ENCODE results near the gene BATF3.
A peak's percentile ranks its signal among the peaks of the same experiment; 100 is the strongest.
"Not testable (repeated sequence)": the region's sequence is repeated elsewhere in the genome, so short reads cannot be mapped to it uniquely, and the experiment has no call there.

Gene BATF3, protein sequence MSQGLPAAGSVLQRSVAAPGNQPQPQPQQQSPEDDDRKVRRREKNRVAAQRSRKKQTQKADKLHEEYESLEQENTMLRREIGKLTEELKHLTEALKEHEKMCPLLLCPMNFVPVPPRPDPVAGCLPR

DNA sequence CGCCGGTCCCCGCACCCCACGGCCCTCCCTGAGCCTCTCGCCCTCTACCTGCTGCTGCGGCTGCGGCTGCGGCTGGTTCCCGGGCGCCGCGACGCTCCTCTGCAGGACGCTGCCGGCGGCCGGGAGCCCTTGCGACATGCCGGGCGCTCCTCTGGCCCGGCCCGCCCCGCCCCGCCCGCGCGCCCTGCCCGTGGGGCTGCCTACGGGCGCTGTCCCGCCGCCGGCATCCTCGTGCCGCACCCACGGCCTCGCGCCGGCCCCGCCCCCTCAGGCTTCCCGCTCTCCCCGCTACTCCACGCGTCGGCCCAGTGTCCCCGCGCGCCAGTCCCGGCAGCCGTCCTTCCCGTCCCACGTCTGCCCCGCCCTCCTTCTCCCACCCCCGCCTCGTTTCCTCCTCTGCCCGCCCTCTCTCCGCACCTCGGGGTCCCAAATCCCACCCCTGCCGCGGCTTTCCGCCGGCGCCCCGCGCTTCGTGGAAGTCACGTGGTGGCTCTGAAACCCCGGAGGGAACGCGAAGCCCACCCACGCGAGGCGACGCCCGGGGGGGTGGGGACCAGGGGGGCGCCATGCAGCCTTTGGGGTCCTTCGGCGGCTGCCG lies at the start of gene BATF3:
Gene BATF3 (minus strand): TSS at position 216 of the 598 bp plus-strand sequence. CDS start 78 bp downstream, at position 138.
- no peak for DNase-seq (ENCODE audit: low read depth)

DNA sequence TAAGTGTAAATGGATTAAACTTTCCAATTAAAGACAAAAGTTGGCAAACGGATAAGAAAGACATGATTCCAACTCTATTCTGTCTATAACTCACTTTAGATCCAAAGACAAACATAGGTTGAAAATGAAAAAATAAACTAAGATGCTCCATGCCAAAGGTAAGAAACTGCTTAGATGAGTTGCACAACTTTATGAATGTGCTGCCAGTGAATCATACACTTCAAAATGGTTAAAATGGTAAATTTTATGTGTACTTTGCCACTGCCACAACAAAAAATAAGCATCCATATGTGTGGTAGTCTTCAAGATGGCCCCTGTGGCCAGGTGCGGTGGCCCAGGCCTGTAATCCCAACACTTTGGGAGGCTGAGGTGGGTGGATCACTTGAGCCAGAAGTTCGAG lies 46.9 kb upstream of the BATF3 start:
- no peak for DNase-seq (ENCODE audit: low read depth)

DNA sequence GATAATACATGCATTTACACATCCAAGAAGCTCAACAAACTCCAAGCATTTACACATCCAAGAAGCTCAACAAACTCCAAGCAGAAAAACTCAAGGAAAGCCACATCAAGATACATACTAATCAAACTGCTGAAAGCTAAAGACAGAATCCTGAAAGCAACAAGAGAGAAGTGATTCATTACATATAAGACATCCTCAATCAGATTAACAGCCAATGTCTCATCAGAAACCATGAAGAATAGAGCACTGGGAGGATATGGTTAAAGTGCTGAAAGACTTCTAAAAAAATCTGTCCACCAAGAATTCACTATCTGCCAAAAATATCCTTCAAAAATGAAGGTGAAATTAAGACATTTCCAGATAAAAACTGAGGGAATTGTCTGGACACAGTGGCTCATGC lies 45.7 kb upstream of the BATF3 start:
- no peak for DNase-seq (ENCODE audit: low read depth)

DNA sequence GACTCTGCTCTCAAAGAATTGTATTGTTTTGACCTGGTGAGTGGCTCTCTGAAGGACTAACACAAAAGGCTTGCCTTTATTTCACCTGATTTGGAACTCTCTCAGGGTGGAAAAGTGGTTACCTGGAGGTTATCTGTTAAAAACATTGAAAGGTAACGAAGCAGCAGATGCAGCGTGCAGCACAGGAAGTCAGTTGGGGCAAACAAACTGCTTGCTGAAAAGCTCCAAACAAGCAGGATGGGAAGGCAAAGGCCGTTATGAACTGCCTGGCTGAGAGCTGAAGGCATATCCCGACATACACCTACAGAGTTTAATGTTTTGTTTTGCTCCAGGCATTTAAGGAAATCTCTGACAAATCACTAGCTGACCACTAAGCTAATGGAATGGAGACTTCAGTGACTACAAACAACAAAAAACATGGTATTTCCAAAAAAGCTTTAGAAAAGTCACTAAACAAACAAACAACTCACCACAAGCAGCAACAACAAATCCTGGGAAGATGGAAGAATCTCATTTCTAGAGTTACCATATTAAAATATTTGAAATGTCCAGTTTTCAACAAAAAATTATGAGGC lies 44.3 kb upstream of the BATF3 start:
- DNase-seq (ENCODE audit: low read depth): no peak

DNA sequence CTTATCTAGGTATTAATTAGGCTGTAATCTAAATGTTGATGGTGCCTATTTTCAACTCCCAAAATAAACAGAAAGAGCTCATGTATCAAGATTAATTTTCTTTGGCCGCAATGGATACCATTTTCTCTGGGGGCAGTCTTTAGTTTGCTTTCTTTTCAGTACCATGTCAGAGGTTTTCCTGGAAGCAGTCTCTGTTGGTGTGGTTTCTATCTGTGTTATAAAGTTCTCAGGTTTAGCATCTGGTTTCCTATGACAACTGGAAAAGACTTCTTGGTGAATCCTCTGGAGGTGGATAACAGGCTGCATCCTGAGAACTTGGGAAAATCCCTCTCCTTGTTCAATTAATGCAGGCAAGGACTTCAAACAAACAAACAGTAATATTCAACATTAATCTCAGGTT lies 38.7 kb upstream of the BATF3 start:
- no peak for DNase-seq (ENCODE audit: low read depth)

DNA sequence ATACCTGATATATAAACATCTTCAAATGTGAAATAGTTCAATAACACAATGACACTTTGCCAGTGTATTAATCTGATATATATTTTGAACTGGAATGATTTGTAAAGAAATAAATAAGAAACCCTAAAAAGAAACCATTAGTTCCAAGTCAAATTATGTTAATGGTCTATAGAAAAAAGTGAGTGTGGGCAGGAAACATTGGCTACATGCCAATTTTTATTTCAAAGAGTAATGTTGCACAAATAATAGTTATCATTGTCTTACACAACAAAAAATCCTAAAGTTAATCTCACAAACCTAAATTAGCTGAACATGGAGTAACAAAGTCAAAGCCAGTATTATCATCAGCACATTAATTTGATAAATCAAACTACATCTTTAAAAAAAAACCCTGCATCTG lies 37.9 kb upstream of the BATF3 start:
- no peak for DNase-seq (ENCODE audit: low read depth)

DNA sequence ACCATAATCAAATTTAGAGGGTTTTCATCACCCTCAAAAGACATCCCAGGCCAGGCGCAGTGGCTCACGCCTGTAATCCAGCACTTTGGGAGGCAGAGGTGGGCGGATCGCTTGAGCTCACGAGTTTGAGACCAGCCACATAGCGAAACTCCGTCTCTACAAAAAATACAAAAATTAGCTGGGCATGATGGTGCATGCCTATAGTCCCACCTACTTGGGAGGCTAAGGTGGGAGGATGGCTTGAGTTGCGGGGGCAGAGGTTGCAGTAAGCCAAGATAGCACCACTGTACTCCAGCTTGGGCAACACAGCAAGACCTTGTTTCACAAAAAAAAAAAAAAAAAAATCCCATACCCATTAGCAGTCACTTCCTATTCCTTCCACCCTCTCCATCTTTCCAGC lies 33.5 kb upstream of the BATF3 start:
- DNase-seq (ENCODE audit: low read depth): no peak

DNA sequence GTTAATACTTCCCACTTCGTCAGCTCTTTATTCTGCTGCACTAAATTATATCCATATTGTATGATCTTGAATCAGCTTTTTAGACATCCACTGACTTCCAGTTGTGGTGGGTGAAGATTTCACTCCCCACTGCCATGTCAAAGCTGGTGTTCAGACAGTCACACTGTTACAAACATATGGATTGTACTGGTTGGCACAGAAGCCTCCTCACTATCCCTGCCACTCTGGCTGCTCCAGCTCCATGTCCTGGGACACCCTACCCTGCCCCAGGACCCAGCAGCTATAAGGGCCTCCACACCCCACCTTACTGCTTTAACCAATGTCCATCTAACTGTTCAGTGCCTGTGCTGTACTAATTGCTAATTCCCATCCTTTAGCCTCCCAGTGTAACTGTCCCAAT lies 32.0 kb upstream of the BATF3 start:
- no peak for DNase-seq (ENCODE audit: low read depth)

DNA sequence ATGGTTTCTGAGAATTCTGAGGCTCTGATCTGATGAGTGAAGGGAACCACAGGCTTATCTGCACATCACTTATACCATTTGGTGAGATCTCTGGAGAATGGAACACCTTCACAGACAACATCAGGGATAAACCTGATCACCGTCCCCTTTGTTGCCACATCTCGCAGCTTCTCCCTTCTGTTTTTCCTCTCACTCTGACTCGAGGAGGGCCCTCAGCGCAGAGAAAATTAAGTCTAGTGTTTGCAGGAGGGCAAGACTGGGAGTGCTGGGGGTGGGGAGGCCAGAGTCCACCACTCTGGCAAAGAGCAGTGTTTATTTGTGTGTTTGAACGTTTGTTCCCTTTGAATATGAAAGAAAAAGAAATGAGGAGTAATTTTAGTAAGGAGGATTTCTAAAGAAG lies 29.0 kb upstream of the BATF3 start:
- no peak for DNase-seq (ENCODE audit: low read depth)

DNA sequence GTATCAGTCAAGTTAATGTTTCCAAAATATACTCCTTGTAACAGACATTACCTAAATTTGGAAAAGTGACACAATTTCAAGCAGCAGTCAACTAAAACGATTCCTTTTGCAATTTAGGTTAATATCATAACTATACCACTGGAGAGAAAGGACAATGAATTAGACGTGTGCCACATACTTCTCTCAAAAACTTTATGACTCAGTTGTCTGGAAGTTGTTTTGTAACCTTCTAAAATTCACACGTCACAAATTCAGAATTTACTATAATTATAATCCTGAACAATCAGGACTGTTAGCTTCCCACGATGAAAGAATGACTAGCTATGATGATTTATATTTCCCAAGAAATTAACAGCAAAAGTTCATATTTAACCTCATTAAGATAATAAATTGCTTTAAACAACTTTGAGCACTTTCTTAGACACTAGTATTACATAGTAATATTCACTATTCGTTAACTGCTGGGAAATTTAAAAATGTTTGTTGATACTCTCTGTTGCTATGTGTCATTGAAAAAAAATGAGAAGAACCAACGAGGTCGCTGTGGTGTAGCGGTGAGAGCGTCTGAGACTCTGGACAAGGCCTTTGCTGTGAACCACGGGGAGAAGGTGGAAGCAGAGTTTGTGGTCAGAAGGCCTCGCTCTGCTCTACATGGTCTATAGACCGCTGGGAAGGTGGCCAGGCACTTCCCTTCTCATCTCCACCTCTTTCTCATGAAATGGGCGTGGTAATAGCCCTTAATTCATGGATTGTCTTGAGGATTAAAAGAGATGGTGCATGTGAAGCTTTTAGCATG lies 27.9 kb upstream of the BATF3 start:
- DNase-seq (ENCODE audit: low read depth): no peak

DNA sequence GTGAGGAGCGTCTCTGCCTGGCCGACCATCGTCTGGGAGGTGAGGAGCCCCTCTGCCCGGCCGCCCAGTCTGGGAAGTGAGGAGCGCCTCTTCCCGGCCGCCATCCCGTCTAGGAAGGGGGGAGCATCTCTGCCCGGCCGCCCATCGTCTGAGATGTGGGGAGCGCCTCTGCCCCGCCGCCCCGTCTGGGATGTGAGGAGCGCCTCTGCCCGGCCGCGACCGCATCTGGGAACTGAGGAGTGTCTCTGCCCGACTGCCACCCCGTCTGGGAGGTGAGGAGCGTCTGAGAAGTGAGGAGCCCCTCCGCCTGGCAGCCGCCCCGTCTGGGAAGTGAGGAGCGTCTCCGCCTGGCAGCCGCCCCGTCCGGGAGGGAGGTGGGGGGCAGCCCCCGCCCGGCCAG lies 25.0 kb upstream of the BATF3 start:
- DNase-seq (ENCODE audit: low read depth): not testable (repeated sequence)

DNA sequence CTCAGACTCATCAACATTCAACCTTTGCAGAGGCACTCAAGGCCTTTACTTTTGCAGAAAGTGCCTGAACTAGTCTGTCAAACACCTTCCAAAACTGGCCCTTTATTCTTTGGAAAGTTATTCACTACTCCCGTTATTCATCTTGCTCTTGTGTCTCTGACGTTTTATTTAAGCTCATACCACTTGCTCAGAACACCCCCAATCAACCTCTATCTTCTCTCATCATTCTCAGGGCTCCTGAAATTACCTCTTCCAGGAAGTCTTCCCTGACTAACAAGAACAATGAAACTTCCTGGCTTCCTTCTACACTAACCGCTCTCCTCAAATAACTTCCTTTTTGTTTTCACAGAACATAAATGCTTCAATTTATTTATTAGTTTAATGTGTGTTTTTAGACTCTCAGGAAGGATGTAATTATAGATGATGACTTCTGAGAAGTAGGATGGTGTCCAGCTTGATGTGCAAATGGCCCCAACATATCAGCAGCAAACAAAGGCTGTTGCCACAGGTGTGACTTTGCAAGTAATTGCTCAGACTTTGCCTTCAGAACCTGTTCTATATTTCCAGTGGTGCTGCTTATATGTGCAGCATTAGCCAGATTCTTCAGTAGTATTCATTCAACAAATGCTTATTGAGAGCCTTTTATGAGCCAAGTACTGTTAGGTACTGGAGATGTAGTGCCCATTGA lies 22.8 kb upstream of the BATF3 start:
- no peak for DNase-seq (ENCODE audit: low read depth)

DNA sequence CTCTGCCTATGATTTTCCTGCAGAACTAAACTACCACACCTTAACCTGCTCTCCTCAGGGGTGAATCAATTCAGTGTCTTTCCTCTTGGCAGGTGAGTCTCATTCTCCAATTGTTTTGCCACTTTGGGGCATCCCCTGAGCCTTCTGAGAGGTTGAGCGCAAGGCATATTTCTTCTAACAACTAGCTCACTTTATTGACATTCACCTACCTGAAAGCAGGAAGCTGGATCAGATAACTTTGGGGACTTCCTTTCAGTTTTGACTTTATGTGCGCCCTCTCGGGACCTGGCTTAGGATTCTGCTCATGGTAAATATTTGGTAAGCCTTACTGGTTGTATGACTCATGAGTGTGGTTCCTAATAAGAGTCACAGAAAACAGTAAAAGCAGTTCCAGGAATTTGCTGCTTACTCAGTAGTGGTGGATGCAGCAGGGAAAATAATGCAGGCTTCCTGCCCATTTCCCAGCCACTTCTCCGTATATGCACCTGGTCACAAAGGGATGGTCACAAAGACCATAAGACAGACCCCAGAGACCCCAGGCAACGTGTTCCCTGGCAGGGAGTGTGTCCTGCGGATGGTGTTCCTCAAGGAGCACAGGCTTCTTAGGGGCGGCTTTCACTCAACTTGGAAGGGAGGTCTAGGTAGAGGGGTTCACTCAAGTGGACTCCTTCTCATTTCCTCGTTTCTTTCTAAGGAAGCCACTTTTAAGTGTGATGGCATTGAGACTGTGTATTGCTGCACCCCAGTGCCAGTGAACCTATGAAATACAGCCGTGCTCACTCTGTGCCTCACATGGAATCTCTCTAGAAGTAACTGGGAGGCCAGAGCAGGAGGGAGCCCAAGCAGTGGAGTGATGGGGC lies 22.0 kb upstream of the BATF3 start:
- peak; percentile 41 for DNase-seq (ENCODE audit: low read depth)

DNA sequence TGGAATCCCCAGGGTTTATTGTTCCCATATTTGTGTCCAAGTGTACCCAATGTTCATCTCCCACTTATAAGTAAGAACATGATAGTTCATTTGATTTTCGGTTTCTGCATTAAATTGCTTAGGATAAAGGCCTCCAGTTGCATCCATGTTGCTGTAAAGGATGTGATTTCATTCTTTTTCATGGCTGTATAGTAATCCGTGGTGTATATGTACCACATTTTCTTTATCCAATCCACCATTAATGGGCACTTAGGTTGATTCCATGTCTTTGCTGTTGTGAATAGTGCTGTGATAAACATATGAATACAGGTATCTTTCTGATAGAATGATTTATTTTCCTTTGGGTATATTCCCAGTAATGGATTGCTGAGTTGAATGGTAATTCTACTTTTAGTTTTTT lies 20.0 kb upstream of the BATF3 start:
- no peak for DNase-seq (ENCODE audit: low read depth)

DNA sequence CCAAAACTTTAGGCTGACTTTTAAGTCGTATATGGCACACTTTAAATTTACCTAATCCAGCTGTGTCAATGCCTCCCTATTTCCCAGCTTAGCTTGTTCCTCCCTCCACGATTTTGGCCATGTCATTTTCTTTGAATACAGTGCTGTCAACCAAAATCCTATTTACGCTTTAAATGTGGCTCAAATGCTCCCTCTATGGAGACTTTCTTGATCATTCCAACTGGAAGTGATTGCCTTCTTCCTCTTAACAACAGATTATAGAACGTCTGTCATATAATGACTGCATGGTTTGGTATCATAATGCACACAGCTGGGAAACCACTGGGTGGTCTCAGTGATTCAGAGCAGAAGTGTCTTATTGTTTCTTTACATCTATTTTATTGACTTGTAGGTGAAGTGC lies 18.9 kb upstream of the BATF3 start:
- no peak for DNase-seq (ENCODE audit: low read depth)

DNA sequence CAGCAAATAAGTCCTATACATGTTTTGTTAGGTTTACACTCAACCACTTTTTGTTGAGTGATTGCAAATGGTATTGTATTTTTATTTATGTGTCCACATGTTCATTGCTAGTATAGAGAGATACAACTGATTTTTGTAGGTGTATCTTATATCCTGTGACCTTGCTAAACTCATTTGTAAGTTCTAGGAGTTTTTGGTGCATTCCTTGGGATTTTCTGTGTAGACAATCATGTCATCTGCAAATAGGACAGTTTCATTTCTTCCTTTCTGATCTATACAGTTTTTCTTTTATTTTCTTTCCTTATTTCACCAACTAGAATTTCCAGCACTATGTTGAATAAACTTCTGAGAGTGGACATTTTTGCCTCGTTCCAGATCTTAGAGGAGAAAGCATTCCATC lies 16.5 kb upstream of the BATF3 start:
- DNase-seq (ENCODE audit: low read depth): no peak

DNA sequence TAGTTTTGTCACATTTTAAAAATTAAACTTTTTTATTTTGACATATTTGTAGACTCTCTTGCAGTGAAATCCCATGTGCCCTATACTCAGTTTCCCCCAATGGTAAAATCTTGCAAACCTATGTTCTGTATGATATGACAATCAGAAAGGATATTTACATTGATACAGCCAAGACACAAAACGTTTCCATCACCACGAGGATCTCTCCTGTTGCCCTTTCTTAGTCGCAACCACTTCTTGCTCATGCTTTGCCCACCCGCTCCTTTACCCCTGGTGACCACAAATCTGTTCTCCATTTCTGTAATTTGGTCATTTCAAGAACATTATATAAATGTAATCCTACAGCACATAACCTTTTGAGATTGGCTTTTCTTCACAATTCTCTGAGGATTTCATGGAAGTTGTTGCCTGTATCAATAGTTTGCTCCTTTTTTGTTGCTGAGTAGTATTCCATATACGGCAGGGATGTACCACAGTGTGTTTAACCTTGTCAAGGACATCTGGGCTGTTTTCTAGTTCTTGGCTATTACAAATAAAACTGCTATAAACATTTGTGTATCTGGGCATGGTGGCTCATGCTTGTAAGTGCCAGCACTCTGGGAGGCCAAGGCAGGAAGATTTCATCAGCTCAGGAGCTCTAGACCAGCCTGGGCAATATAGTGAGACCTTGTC lies 14.0 kb upstream of the BATF3 start:
- DNase-seq (ENCODE audit: low read depth): no peak

DNA sequence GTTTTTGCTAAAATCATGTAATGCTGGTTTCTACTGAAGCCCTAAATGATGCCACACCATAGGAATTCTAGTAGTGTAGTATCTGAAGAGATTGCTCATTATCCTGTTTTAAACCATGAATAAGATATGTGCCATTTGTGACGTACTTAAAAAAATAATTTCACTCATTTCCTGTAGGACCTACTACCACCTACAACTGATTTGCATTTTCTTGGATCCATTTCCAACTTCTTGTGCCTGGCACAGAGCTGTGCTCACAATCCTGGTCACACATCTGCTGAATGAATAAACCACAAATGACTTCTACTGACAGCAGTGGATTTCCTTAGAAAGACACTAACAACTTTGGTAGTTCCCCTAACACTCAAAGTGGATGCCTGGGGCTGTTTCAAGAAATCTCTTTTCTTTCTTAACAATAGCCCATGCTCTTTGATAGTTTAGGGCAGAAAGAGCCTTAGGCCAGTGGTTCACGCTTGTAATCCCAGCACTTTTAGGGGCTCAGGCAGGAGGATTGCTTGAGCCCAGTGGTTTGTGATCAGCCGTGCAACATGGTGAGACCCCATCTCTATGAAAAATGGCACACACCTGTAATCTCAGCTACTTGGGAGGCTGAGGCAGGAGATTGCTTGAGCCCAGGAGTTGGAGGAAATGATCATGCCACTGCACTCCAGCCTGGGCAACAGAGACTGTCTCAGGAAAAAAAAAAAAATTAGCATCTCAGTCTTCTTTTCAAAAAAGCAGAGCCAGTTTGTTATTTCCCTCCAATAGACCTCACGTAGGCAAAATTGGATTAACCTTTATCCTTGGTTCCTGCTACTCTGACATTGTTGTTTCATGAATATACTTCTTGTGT lies 13.0 kb upstream of the BATF3 start:
- no peak for DNase-seq (ENCODE audit: low read depth)

DNA sequence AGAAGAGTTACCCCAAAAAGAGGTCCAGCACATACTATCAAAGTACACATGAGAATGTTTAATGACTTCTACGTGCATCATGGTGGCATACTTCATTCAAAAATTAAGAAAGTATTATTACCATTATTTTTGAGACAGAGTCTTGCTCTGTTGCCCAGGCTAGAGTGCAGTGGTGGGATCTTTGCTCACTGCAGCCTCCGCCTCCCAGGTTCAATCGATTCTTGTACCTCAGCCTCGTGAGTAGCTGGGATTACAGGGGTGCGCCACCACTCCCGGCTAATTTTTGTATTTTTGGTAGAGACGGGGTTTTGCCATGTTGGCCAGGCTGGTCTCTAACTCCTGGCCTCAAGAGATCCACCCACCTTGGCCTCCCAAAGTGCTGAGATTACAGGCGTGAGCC lies 12.3 kb upstream of the BATF3 start:
- not testable (repeated sequence) for DNase-seq (ENCODE audit: low read depth)

DNA sequence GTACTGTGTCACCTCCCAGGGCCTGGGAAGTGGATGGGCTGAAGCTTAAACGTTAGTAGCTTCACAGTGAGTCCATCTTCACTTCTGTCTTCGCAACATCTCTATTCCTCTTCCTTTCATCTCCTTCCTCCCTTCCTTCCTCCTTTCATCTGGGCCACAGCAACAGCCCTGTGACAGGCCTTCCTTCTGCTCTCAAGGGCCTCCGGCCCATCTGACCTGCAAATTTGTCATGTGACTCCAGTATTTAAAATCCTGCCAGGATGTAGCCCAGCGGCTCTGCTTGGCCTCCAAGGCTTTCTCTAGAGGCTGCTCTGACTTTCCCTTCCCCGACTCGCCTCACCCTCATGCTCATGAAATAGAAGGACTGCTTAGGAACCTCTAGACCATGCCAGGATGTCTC lies 10.9 kb upstream of the BATF3 start:
- DNase-seq (ENCODE audit: low read depth): no peak
